Stomach (tissue), 9 donors: ENCODE data around the gene MPC1. TPM values are rescaled to one million over a fixed set of nuclear protein-coding genes. Genes with fewer than 3 reads are reported as not detected.
"Not testable (repeated sequence)": the region's sequence is repeated elsewhere in the genome, so short reads cannot be mapped to it uniquely, and the experiment has no call there.

ENCODE experiments used
- DNase-seq, 2 donors: peaks; one replicate each; pipeline versions ENCODE4 v3.0.0 to v3.0.0-alpha.2; 2013 to 2019
- H3K27ac ChIP-seq, 5 donors: fragments of 200-600 bp in 4 of 5; sonication (generic) in 4 of 5; one replicate each; pipeline ENCODE4 v1.5.1; 2013 to 2019; ENCODE audit warnings: mild to moderate bottlenecking in 1 of 5, moderate library complexity in 1 of 5
- H3K27me3 ChIP-seq, 3 donors: fragments of 200-600 bp; sonication (generic); one replicate each; pipeline ENCODE4 v1.5.1; 2017 to 2019; ENCODE audit warnings: mixed run types in 1 of 3
- H3K36me3 ChIP-seq, 4 donors: fragments of 200-600 bp; sonication (generic); 1 replicate in 3 of 4; 2 replicates in 1 of 4; pipeline ENCODE4 v1.5.1; 2016 to 2019
- H3K4me1 ChIP-seq, 4 donors: fragments of 200-600 bp; sonication (generic); one replicate each; pipeline ENCODE4 v1.5.1; 2016 to 2019
- H3K4me3 ChIP-seq, 4 donors: fragments of 200-600 bp; sonication (generic) in 3 of 4; one replicate each; pipeline ENCODE4 v1.5.1; 2016 to 2019; ENCODE audit warnings: mild to moderate bottlenecking in 1 of 4
- H3K9me3 ChIP-seq, 4 donors: fragments of 200-600 bp; sonication (generic); one replicate each; pipeline ENCODE4 v1.5.1; 2016 to 2019
- EP300 ChIP-seq: sonication (generic); formaldehyde crosslinking; IDR thresholded peaks from one replicate; pipeline ENCODE4 v1.6.1; 2017; ENCODE audit warnings: antibody characterized with exemption
- POLR2A ChIP-seq, 4 donors: fragments of 450-650 bp; IDR thresholded peaks; one replicate each; pipeline ENCODE4 v1.6.1; 2016; ENCODE audit warnings: antibody characterized with exemption in 4 of 4, control low read depth in 2 of 4, mild to moderate bottlenecking in 1 of 4, moderate library complexity in 1 of 4
- POLR2AphosphoS5 ChIP-seq, 3 donors: sonication (generic); formaldehyde crosslinking; IDR thresholded peaks; one replicate each; pipeline ENCODE4 v1.6.1; 2016; ENCODE audit warnings: antibody characterized with exemption in 3 of 3
- WGBS, 5 donors: extraction: QIAGEN DNeasy Blood & Tissue Kit in 3 of 5; methylation state at CpG; one replicate each; pipeline versions ENCODE4 v1.1.5 to v1.1.7; 2013 to 2018; 5-methylcytosine and 5-hydroxymethylcytosine counted together
- intact Hi-C: fragments of 100-400 bp; cut with DNase I; formaldehyde crosslinking; loops from one replicate; pipeline ENCODE4 v1.15.1; 2023; ENCODE audit warnings: low total_unique reads
- polyA plus RNA-seq, 3 donors: library from polyadenylated mRNA; stranded (reverse); fragments of 200-250 nt; gene quantifications; one replicate each; pipeline ENCODE4 v1.2.3, GENCODE V29; 2013
- total RNA-seq, 5 donors: library from RNA; depleted of rRNA; stranded (reverse); fragments of >200 nt; gene quantifications; one replicate each; pipeline versions ENCODE4 v1.1.0 to v1.2.3, GENCODE V29; 2014 to 2016
- TF ChIP-seq, protein P1 (sequence below), 7 experiments: fragments of 450-650 bp in 4 of 7; fragments of 200-600 bp in 3 of 7; sonication (generic) in 3 of 7; IDR thresholded peaks; one replicate each; pipeline ENCODE4 v1.5.1; 2016 to 2019; ENCODE audit warnings: antibody characterized with exemption in 7 of 7, control low read depth in 2 of 7, mild to moderate bottlenecking in 1 of 7
- donor health status: healthy with polysubstance abuse.
- donor health status: Bipolar disorder and iron deficiency.
- donor health status: healthy.

Gene MPC1
- total and polyA plus RNA-seq, 8 donors, result 48.4 to 188 (median 92.0) TPM

DNA sequence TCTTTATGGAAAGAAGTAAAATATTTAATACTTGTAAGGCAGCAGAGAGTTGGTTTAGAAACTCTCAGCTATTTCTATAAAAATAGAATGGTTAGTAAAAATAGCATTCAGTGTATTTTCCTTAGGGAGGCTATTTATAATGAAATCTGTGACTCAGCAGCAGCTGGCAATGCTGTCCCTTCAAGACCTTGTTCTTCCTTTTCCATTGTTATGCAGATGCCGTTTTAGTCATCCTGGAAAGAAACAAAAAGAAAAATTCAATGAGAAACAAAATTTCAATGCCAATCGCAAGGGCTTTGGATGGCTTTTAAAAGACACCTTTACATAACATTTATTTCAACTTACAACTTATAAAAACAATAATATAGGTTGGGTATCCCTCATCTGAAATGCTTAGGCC lies 17.5 kb downstream of the MPC1 start:
- Histone ChIP-seq H3K4me3 (no peak overlapping the region), H3K9me3 (no peaks in the 10 kb centered on the region), H3K4me1 (peaks cover 0 to 9% (median 0%) of the 10 kb centered on the region in 4 donors), H3K36me3 (peaks cover 13 to 59% (median 57%) of the 10 kb centered on the region in 4 donors), H3K27ac (peak overlapping the region in 1 of 5 donors; percentile 67), H3K27me3 (no peaks in the 10 kb centered on the region)
- 56 to 80% (median 75%) methylated on average over 2 of the region's 2 CpGs for WGBS, 5 donors
- TF ChIP-seq, protein P1, sequence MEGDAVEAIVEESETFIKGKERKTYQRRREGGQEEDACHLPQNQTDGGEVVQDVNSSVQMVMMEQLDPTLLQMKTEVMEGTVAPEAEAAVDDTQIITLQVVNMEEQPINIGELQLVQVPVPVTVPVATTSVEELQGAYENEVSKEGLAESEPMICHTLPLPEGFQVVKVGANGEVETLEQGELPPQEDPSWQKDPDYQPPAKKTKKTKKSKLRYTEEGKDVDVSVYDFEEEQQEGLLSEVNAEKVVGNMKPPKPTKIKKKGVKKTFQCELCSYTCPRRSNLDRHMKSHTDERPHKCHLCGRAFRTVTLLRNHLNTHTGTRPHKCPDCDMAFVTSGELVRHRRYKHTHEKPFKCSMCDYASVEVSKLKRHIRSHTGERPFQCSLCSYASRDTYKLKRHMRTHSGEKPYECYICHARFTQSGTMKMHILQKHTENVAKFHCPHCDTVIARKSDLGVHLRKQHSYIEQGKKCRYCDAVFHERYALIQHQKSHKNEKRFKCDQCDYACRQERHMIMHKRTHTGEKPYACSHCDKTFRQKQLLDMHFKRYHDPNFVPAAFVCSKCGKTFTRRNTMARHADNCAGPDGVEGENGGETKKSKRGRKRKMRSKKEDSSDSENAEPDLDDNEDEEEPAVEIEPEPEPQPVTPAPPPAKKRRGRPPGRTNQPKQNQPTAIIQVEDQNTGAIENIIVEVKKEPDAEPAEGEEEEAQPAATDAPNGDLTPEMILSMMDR (IDR thresholded peaks at IDR 0.05), result no peak
- TF ChIP-seq POLR2AphosphoS5 (IDR thresholded peaks at IDR 0.05) (no peak), EP300 (no peak), POLR2A (IDR thresholded peaks at IDR 0.05) (no peak)
- intact Hi-C loops, result no loop called here
- no peak for DNase-seq

DNA sequence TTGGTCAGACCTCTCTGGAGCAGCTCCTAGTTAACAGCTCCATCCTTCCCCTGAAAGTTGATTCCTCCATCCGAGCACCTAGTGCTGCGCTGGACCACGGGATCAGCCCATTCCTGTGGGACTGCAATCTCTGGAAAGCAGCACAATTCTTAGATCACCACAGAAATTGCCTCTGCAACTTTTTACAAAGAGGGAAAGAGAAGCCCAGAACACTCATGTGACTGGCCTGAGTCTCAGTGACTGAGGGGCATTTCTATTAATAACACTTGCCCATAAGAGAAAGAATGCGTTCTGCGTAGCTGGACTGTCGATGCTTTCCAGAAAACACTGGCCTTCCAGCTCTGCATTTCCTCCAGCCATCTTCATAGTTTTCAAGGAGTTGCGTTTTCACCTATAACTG lies 18.3 kb downstream of the MPC1 start:
- H3K36me3 ChIP-seq, result peaks cover 13 to 58% (median 56%) of the 10 kb centered on the region in 4 donors
- H3K4me1 ChIP-seq, result peaks cover 0 to 9% (median 0%) of the 10 kb centered on the region in 4 donors
- WGBS, 5 donors, result 77 to 90% (median 80%) methylated on average over 7 of the region's 7 CpGs
- no peak overlapping the region for H3K4me3 ChIP-seq
- H3K27me3 ChIP-seq, result no peaks in the 10 kb centered on the region
- TF ChIP-seq, protein P1 (IDR thresholded peaks at IDR 0.05), result no peak
- TF ChIP-seq EP300 (no peak), POLR2AphosphoS5 (IDR thresholded peaks at IDR 0.05) (no peak), POLR2A (IDR thresholded peaks at IDR 0.05) (no peak)
- no peaks in the 10 kb centered on the region for H3K9me3 ChIP-seq
- intact Hi-C loops, result no loop called here
- H3K27ac ChIP-seq, result peak overlapping the region in 2 of 5 donors; percentile 12 to 67
- no peak for DNase-seq

DNA sequence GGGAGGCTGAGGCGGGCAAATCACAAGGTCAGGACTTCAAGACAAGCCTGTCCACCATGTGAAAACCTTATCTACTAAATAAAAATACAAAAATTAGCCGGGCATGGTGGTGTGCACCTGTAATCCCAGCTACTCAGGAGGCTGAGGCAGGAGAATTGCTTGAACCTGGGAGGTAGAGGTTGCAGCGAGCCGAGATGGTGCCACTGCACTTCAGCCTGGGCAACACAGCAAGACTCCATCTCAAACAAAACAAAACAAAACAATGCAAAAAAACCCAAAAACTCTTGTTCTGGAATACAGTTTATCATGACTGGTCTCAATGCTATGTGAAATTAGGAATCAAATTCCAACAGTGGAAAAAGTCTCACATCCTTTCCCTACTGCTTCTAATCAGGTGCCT lies 20.3 kb downstream of the MPC1 start:
- H3K4me1 ChIP-seq, H3K27ac ChIP-seq, H3K27me3 ChIP-seq, H3K9me3 ChIP-seq, DNase-seq, intact Hi-C loops, H3K4me3 ChIP-seq: not testable (repeated sequence)
- 93 to 98% (median 97%) methylated on average over 4 of the region's 4 CpGs for WGBS, 5 donors
- peaks cover 13 to 49% (median 41%) of the 10 kb centered on the region in 4 donors for H3K36me3 ChIP-seq

DNA sequence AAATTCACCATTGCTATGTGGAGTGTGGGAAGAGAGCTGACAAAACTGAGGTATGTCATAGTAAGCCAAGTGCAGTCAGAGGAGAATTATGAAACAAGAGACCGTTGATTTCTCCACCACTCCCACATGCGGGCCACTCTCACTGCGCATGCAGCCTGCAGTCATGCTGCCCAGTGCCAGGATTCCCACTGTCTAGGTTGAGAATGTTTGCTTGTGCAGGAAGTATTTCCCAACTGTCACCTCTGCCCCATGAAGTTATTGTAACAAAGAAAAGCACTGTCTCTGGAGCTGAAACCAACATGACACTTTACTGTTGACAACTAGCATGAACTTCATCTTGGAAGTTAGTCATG lies 21.7 kb downstream of the MPC1 start:
- intact Hi-C loops, result no loop called here
- WGBS, 5 donors, result 77 to 93% (median 89%) methylated on average over 3 of the region's 3 CpGs
- H3K9me3 ChIP-seq, result no peaks in the 10 kb centered on the region

More for the DNA sequence above, 21.7 kb downstream of the MPC1 start:
- Histone ChIP-seq H3K4me3 (no peak overlapping the region), H3K4me1 (peaks cover 0 to 9% (median 0%) of the 10 kb centered on the region in 4 donors), H3K27me3 (no peaks in the 10 kb centered on the region), H3K36me3 (peaks cover 13 to 40% (median 34%) of the 10 kb centered on the region in 4 donors), H3K27ac (no peak overlapping the region)
- TF ChIP-seq POLR2AphosphoS5 (IDR thresholded peaks at IDR 0.05) (no peak), POLR2A (IDR thresholded peaks at IDR 0.05) (no peak), EP300 (no peak)
- TF ChIP-seq, protein P1 (IDR thresholded peaks at IDR 0.05), result no peak
- no peak for DNase-seq
